Osteoblast (primary cell): Measurements from ENCODE around the gene NDUFA7. TPM values are rescaled to one million over a fixed set of nuclear protein-coding genes. Genes with fewer than 3 reads are reported as not detected.

Source experiments
- DNase-seq: peaks from one replicate; pipeline ENCODE4 v3.0.0; 2011; ENCODE audit warnings: low spot score, mixed read lengths; ENCODE audit not compliant: insufficient read length; ENCODE audit errors: missing footprints
- H2AFZ ChIP-seq: 2 replicates; pipeline ENCODE4 v1.6.0; 2011; ENCODE audit warnings: mild to moderate bottlenecking, low read length
- H3K27ac ChIP-seq: 2 replicates; pipeline ENCODE4 v1.5.1; 2011; ENCODE audit warnings: mild to moderate bottlenecking, low read depth, low read length, moderate library complexity
- H3K27me3 ChIP-seq: 2 replicates; pipeline ENCODE4 v1.6.0; 2012; ENCODE audit warnings: mild to moderate bottlenecking, control low read depth, inconsistent platforms, low read length, moderate library complexity; ENCODE audit not compliant: insufficient read depth
- H3K36me3 ChIP-seq: 2 replicates; pipeline ENCODE4 v1.5.1; 2011; ENCODE audit warnings: mild to moderate bottlenecking, low read length, control low read depth, moderate library complexity; ENCODE audit not compliant: insufficient read depth
- H3K4me1 ChIP-seq: 2 replicates; pipeline ENCODE4 v1.5.1; 2011; ENCODE audit warnings: mild to moderate bottlenecking, low read length, control low read depth, moderate library complexity; ENCODE audit not compliant: insufficient read depth
- H3K4me2 ChIP-seq: 2 replicates; pipeline ENCODE4 v1.6.0; 2011; ENCODE audit warnings: mild to moderate bottlenecking, low read length; ENCODE audit not compliant: insufficient read depth
- H3K4me3 ChIP-seq: fragments of 200-600 bp; sonication (generic); 3 replicates; pipeline ENCODE4 v1.5.1; 2012; ENCODE audit warnings: mild to moderate bottlenecking, low read length, inconsistent platforms; ENCODE audit not compliant: insufficient read depth
- H3K79me2 ChIP-seq: 2 replicates; pipeline ENCODE4 v1.6.0; 2012; ENCODE audit warnings: mild to moderate bottlenecking, low read length, control low read depth, inconsistent platforms; ENCODE audit not compliant: insufficient read depth
- H3K9me3 ChIP-seq: 2 replicates; pipeline ENCODE4 v1.5.1; 2011; ENCODE audit warnings: low read depth, low read length, control low read depth
- H4K20me1 ChIP-seq: 2 replicates; pipeline ENCODE4 v1.6.0; 2012; ENCODE audit warnings: mild to moderate bottlenecking, low read length, control low read depth; ENCODE audit not compliant: insufficient read depth
- total RNA-seq: library from RNA; depleted of rRNA; stranded (reverse); fragments of >200 nt; gene quantifications from 2 replicates; pipeline ENCODE4 v1.2.3, GENCODE V29; 2012
- TF ChIP-seq, protein P1 (sequence below): IDR thresholded peaks from 2 replicates; pipeline ENCODE4 v1.5.1; 2011; ENCODE audit warnings: mild to moderate bottlenecking, low read depth, low read length, moderate library complexity; ENCODE audit errors: extremely low read depth

NDUFA7 gene
- total RNA-seq, 1 donor, result 9.0 TPM

DNA sequence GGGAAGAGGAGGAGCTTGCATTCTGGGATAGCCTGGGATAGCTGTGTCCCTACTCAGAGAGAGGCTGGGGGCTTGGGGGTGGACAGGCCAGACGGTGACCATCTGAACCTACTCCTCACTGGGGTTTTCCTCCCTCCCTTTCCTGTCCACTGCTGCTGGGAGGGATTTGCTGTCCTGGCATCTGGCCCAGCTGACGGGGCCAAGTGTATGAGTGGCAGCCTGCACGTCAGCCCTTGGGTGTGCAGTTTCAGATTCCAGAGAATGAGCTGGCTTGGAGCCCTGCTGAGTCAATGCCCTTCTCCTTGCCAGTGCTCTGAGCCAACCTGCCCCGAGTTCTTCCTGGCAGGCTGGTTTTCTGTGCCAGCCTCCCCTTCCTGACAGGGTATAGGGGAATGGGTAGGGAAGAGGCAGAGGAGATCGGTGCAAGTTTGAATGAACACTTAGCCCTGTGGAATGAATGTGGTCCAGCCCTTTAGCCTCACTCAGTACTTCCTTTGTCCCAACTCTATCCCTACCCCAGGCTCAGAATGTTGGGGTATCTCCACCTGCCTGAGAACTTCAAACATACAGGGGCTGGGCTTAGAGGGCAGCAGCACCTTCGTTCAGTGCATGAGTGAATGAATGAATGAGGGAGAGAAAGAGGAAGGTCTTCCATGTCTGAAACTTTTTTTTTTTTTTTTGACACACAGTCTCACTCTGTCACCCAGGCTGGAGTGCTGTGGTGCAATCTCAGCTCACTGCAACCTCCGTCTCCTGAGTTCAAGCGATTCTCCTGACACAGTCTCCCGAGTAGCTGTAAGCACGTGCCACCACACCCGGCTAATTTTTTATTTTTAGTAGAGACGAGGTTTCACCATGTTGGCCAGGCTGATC is 41.0 kb upstream of the NDUFA7 start:
- Histone ChIP-seq H3K79me2 (no peaks in the 10 kb centered on the region), H3K27ac (peak overlapping the region; percentile 88), H3K36me3 (no peaks in the 10 kb centered on the region), H3K27me3 (no peaks in the 10 kb centered on the region), H2AFZ (no peak overlapping the region), H3K4me1 (peaks cover 39% of the 10 kb centered on the region), H3K4me3 (no peak overlapping the region), H3K9me3 (no peaks in the 10 kb centered on the region), H4K20me1 (peaks cover 15% of the 10 kb centered on the region), H3K4me2 (peak overlapping the region; percentile 52)
- peak; percentile 98 for DNase-seq
- TF ChIP-seq, protein P1, sequence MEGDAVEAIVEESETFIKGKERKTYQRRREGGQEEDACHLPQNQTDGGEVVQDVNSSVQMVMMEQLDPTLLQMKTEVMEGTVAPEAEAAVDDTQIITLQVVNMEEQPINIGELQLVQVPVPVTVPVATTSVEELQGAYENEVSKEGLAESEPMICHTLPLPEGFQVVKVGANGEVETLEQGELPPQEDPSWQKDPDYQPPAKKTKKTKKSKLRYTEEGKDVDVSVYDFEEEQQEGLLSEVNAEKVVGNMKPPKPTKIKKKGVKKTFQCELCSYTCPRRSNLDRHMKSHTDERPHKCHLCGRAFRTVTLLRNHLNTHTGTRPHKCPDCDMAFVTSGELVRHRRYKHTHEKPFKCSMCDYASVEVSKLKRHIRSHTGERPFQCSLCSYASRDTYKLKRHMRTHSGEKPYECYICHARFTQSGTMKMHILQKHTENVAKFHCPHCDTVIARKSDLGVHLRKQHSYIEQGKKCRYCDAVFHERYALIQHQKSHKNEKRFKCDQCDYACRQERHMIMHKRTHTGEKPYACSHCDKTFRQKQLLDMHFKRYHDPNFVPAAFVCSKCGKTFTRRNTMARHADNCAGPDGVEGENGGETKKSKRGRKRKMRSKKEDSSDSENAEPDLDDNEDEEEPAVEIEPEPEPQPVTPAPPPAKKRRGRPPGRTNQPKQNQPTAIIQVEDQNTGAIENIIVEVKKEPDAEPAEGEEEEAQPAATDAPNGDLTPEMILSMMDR, result no peak

- no peak overlapping the region for H3K4me3 ChIP-seq
These were observed 39.0 kb upstream of the NDUFA7 start for GRCh38 chr19:8360196-8360595.

DNA sequence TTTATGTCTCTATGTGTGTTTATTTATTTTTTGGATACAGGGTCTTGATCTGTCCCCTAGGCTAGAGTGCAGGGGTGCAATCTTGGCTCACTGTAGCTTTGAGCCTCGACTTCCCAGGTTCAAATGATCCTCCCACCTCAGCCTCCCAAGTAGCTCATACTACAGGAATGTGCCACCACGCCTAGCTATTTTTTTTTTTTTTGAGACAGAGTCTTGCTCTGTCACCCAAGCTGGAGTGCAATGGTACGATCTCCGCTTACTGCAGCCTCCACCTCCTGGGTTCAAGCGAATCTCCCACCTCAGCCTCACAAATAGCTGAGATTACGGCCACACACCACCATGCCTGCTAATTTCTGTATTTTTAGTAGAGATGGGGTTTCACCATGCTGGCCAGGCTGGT is 37.8 kb upstream of the NDUFA7 start:
- Histone ChIP-seq H3K79me2 (no peaks in the 10 kb centered on the region), H3K9me3 (no peaks in the 10 kb centered on the region), H3K27me3 (no peaks in the 10 kb centered on the region), H4K20me1 (no peaks in the 10 kb centered on the region), H2AFZ (no peak overlapping the region), H3K27ac (no peak overlapping the region), H3K36me3 (no peaks in the 10 kb centered on the region), H3K4me3 (no peak overlapping the region), H3K4me2 (no peak overlapping the region), H3K4me1 (peaks cover 40% of the 10 kb centered on the region)
- TF ChIP-seq, protein P1, result no peak
- DNase-seq, result no peak

More at GRCh38 chr19:8360196-8360595, 39.0 kb upstream of the NDUFA7 start:
- no peak for DNase-seq
- no peaks in the 10 kb centered on the region for H4K20me1 ChIP-seq
- H3K4me2 ChIP-seq, result no peak overlapping the region
- no peaks in the 10 kb centered on the region for H3K9me3 ChIP-seq
- no peak overlapping the region for H3K27ac ChIP-seq
- no peak overlapping the region for H2AFZ ChIP-seq
- H3K27me3 ChIP-seq, result no peaks in the 10 kb centered on the region
- TF ChIP-seq, protein P1, result no peak
- H3K36me3 ChIP-seq, result no peaks in the 10 kb centered on the region
- no peaks in the 10 kb centered on the region for H3K79me2 ChIP-seq
- peaks cover 36% of the 10 kb centered on the region for H3K4me1 ChIP-seq

GRCh38 chr19:8357007-8357521 is 35.9 kb upstream of the NDUFA7 start:
- no peaks in the 10 kb centered on the region for H3K79me2 ChIP-seq
- H3K4me2 ChIP-seq, result no peak overlapping the region
- no peaks in the 10 kb centered on the region for H4K20me1 ChIP-seq
- TF ChIP-seq, protein P1, result no peak
- H3K9me3 ChIP-seq, result no peaks in the 10 kb centered on the region
- no peak overlapping the region for H2AFZ ChIP-seq
- no peak overlapping the region for H3K27ac ChIP-seq
- H3K4me3 ChIP-seq, result no peak overlapping the region
- no peaks in the 10 kb centered on the region for H3K27me3 ChIP-seq
- H3K36me3 ChIP-seq, result no peaks in the 10 kb centered on the region
- no peak for DNase-seq
- peaks cover 35% of the 10 kb centered on the region for H3K4me1 ChIP-seq
